DMS114 treated with DMSO at 0.1 percent for 48 hours (cell line): ENCODE measurements around the gene SFMBT2.

Experiments used
- DNase-seq: peaks from one replicate; lab custom pipeline; 2025; ENCODE audit not compliant: unreplicated experiment; lab: John Stamatoyannopoulos, UW

The SFMBT2 gene

DNA sequence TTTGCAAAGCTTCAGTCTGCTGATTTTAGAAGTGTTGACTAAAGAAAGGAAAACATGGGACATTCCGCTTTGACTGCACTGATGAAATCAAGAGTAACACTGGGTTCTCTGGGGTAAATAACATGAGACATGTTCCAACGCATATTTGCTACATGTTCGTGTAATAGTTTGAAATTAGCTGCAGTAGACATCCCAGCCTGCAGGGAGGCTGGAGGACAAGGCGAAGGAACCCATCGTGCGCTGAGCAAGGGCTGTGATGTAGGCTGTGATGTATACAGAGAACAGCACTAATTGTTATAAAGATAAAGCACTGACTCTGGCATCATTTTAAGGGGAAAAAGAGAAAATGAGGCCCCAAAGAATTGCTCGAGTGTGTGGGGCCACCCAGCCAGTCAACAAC is 40.3 kb downstream of the SFMBT2 start:
- DNase-seq: no peak

DNA sequence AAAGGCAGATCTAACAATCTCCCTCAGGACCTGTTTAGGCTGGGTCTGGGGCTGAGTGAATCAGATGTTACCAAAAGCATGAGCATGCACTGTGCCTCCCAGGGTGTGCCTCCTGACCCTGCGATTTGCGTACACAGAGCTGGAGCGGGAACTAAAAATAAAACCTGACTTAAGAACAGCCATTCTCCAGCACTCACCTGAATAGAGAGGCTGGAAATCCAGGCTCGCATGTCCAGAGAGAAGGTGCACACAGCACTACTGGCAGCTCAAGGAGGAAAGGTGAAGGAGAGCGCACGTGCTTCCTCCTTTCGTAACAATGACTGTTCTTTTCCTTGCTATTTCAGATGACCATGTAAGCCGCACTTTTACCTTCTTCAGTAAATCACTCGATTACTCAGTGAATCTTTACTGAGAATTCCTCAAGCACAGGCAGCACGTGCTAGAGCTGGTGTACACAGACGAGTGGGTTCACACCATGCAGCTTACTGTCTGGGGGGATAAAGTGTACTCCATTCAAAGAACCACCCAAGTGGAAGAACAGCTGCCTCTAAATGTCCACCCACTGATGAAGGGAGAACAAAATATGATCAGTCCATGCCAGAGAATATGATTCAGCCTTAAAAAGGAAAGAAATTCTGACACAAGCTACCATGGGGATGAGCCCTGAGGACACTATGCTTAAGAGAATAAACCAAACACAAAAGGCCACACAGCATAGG is 45.6 kb downstream of the SFMBT2 start:
- no peak for DNase-seq

DNA sequence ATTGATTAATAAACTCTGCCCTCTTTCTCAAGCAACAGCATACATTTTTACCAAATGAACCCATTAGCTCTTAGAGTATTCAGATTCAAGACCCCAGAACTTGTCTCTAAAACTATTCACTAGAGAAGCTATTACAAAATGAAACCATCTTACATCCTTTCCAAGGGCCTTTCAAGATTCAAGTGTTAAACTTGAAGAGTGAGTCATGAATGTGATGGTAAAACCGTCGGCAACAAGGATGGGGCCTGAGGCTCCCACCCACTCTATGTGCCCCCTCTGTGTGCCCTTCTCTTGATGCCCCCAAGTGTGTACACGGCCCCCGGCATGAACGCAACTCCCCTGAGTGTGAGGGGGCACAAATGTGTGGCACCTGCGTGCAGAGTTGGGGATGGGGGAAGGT is 46.4 kb downstream of the SFMBT2 start:
- no peak for DNase-seq

DNA sequence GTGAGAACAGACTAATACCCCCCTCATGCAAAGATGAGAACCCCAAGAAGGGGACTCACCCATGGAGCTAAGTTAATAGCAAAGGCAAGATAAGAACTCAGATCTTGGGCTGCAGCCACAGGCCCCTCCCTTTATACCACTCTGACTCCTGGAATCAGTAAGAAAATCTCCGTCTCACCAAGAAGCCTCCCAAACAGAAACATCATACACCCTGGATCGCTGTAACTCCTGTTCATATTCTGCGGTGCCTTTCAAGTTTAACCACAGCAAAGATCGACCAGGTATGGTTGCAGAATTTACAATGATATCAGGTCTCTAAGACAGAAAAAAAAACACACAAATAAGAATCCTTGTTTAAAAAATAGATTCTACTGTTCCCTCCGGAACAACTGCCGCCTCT is 47.1 kb downstream of the SFMBT2 start:
- no peak for DNase-seq

DNA sequence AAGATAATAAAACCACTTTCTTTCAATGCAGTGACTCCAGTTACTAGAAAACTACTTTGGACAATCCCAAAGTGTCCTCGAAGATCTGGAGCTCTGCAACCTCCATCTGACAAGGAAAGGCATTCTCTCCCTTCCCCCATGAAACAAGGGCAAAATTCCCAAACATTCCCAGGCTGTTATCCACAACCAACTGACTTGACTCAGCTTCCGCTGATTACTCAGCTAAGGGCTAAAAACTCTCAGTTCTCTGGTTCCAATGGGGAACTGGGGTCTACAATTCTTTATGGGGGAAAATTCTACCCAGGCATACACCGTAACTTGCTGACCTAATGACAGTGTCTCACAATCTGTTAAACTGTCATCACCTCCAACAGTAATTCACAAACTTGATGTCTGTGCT is 48.4 kb downstream of the SFMBT2 start:
- DNase-seq: no peak

DNA sequence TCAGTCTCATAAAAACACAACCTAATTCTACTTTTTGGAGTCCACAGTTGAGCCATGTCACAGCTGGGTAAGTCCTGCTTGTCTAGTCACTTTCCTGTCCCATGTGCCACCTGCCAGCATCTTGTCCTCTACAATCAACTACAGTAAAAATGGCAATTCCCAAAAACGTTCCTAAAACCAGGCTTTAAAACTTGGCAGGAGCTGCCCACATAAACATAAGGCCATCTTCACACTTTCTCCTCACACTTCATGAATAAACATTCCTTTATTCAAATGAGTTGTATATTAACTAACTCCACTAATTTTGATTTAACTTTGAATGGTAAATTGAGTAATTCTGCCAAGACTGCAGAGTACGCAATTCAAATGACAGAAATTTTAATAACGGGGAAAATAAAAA is 49.5 kb downstream of the SFMBT2 start:
- DNase-seq: no peak

DNA sequence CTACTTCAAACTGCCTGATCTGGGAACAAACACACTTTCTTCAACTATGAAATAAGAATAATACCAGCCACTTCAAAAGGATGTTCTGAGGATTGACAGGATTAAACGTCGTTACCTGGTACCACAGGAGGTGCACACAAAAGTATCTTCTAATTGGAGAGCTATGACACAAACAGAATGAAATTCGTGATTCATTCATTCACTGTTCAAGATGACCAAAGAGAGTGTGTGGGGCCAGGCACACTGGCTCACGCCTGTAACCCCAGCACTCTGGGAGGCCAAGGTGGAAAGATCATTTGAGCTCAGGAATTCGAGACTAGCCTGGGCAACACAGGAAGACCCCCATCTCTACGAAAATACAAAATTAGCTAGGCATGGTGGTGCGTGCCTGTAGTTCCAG is 50.9 kb downstream of the SFMBT2 start:
- DNase-seq: no peak

DNA sequence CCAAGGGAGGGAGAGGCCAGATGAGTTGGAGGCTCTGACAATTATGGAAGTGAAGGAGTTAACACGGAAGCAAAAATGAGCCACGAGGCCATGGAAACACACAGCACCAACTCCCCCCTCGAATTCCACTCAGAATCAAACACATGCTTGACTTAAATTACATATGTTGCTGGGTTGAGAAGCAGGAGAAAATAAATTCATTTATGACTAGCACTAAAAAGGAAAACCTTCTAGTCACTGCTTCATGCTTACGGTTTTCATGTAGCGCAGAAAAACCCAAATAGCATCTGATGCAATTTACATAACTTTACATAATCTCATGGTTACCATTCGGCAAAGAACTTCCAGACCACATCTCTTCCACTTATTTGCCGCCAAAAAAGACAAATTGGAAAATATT is 51.5 kb downstream of the SFMBT2 start:
- DNase-seq: no peak

DNA sequence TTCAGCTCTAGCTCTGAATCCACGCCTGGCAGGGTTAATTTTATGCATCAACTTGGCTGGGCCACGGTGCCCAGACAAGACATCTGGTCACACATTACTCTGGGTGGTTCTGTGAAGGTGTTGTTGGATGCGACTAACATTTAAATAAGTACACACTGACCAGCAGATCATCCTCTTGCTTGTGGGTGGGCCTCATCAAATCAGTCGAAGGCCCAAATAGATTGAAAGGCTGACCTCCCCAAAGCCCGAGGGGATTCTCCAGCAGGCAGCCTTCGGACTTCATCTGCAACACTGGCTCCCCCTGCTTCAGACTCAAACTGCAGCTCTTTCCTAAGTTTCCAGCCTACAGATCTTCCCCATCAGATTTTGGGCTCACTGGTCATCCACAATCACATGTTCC is 53.6 kb downstream of the SFMBT2 start:
- DNase-seq: no peak

DNA sequence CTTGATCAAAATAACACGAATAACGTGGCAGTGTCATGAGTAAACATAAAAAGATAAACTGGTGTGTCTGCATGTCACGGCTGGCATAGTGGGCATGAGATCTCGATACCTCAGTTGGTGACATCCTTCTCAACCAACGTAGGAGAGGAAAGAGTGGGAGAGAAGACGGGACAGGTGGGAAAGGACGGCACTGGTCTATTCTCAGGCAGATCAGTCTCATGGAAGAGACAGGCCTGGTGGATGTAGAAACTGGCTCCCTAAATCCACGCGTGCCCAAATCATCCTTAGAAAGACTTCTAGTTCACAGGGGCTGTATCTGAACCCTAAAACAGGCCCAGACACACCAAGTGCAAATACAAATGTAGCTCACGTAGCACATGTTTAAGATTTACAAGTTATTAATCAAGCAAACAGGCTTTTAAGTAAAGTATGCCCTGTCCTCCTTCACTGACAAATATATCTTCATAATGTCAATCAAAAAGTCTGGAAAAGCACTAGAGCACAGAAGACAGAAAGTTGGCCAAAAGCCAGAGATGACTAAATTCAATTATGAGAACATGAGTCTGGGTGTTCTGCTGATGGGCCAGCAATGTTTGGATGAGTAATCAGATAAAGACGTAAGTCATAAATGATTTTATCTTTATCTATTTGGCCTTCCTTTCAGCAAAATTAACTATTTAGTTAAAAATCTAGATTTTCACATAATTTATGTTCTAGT is 56.3 kb downstream of the SFMBT2 start:
- no peak for DNase-seq

DNA sequence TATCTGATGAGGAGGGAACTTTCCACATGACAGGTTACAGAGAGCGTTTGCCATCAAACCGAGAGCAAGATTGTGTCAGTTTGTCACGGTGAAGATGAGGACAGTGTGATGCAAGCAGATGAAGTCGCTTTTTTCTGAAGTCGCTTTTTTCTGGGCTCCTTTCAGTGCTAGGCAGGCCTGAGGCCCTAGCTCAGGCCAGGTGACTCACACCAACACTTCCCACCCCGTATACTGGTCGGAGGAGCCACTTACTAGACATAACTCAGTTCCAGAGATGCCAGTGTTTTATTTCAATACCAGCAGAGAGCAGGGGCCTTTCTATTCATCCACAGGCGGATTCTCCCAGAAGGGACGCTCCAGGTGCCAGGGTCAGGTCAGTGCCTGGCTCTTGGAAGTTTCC is 58.9 kb downstream of the SFMBT2 start:
- DNase-seq: no peak

DNA sequence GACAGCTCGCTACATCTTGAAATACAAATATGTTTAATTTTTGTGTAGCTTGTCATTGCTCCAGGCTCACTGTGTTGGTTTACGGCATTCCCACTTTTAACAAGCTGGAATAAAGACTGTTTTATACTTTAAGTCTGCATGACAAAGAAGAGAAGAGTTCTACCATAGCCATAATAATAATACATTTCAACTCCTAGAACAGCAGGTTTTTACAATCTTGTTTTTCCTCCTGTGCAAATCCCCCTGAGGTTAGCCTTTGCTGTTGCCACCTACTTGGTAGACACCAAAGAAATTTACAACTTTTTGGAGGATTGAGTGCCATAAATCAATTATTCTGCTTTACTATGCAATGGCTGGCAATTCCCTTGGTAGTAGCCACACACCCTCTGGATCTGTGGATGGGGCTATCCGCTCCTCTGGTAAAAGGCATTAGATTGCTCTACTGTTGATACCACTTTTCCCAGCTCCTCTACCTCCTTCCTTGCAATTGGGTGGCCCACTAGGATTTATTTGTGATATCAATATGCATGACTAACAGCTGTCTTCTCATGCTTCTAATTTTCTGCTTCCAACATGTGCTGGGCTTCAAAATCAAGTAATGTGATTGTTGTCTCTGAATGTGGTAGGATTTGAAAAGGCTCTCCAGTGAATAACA is 60.2 kb downstream of the SFMBT2 start:
- DNase-seq: no peak

DNA sequence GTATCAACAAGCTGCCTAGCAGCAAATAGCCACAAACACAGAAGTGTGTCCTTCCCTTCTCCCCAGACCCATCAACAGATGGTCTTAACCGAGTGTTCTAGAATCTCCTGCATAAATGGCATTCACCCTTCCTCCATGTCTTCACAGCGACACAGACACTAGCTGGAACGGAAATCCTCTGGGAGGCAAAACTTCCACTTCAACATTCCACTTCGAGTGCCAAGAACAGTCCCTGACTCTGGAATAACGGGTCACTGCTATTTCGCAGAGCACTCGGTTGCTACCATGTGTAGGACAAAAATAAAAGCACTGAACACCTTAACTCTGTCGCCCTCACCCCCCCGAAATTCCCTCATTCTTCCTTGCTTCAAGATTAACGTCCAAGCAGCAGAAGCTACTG is 65.1 kb downstream of the SFMBT2 start:
- DNase-seq: no peak

DNA sequence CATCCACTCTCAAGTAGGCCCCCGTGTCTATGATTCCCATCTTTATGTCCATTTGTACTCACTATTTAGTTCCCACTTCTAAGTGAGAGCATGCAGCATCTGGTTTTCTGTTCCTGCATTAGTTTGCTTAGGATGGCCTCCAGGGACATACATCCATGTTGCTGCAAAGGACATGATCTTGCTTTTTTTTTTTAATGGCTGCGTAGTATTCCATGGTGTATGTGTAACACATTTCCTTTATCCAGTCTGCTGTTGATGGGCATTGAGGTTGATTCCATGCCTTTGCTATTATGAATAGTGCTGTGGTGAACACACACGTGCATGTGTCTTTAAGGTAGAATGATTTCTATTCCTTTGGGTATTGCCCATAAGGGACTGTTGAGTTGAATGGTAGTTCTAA is 67.8 kb downstream of the SFMBT2 start:
- no peak for DNase-seq

DNA sequence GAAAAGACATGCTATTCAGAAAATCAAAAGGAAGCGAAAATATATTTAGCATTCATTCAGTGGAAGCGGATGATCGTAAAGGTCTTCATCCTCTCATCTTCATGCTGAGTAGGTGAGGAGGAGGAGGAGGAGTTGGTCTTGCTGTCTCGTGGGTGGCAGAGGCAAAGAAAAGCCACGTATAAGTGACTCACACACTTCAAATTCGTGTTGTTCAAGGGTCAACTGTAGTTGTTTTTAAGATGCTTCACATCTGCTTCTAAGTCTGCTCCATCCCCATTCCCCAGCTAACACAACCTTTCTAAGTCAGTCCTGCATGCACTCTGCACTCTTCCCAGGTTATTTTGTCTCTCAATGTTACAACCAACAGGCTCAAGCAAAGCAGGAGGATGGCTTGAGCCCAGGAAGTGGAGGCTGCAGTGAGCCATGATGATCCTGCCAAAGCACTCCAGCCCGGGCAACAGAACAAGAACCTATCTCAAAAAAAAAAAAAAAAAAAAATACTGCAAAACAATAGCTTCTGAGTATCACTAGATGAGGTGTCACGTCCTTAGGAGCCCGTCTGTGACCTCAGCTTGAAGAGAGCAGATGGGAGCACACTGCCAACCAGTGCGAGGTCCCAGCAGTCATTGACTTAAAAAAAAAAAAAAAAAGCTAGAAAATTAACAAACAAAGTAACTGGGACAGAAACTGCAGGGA is 70.5 kb downstream of the SFMBT2 start:
- no peak for DNase-seq

DNA sequence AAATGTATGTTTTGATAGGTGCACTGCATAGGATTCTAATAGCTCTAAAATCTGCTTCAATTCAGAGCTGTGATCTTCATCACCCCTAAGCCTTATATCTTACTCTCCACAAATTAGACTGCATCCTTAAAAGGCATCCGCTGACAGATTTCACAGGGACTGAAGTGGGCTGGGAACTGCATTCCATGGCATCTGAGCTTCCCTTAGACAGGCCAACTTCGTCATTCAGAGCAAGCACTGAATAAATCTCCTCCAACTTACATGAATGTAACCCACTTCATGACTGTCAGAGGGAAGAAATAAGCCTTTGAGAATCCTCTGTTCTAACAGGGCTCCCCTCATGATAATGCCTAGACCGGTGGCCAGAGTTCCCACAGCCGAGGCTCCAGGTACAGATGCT is 71.3 kb downstream of the SFMBT2 start:
- no peak for DNase-seq

DNA sequence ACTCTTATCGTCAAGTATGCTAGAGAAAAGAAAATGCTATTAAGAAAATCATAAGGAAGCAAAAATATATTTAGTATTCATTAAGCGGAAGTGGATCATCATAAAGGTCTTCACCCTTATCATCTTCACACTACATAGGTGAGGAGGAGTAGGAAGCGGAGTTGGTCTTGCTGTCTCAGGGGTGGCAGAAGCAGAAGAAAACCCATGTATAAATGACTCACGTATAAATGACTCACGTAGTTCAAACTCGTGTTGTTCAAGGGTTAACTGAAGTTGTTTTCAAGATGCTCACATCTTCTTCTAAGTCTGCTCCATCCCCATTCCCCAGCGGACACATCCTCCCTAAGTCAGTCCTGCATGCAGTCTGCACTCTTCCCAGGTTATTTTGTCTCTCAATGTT is 72.4 kb downstream of the SFMBT2 start:
- no peak for DNase-seq

DNA sequence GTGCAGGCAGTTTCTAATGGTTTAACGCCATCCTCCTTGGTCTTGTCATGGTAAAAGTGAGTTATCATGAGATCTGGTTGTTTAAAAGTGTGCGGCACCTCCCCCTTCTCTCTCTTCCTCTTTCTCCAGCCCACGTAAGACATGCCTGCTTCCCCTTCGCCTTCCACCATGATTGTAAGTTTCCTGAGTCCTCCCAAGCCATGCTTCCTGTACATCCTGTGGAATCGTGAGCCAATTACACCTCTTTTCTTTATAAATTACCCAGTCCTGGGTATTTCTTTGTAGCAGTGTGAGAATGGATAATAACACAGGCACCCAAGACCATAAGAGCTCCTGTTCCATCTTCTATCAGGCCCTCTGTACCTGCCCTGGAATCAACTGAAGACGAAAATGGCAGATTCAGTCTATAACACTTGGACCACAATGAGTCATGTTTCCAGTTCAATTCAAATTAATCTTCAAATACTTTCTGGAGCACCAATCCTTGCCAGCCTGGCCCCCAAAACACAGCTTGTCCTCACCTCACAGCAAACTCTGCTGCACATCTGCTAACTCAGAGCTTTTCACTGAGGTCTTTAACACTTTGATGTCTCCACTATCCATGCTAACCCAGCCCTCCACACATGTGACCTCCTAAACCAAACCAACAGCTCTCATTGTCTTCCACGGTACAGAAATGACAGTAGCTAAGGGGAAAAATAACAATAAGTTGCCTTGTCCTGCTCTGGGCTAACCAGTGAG is 73.2 kb downstream of the SFMBT2 start:
- DNase-seq: no peak

DNA sequence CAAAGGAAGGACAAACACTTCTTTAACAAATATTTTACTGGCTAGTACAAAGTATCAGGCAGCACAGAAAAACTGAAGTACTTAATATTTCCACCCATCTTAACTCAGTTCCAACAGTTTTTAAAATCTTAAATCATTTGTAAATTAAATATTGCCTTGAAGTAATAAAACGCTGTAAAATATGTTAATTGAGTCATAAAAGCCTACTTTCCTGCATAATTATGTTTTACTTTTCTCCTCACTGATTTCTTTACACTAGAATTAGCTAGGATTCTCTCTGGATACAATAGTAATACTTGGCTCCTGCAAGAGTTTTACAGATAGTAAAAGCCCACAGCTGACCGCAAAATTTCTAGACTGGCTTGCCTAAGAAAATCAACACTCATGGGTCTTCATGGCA is 74.9 kb downstream of the SFMBT2 start:
- no peak for DNase-seq

DNA sequence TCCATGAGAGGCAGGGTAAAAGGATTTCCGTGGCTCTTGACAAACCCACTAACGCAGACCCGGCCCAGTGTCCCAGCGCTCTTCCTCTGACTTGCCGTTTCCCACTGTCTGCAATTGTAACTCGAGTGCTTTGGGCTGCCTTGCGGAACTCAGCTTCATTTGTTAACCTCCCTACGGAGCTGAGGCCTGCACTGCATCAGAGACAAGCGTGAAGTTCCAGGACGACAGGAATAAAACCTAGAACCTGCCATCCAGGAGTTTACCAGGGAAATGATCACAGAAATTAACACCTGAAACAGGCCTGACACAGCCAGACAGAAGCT is 76.2 kb downstream of the SFMBT2 start:
- DNase-seq: no peak

DNA sequence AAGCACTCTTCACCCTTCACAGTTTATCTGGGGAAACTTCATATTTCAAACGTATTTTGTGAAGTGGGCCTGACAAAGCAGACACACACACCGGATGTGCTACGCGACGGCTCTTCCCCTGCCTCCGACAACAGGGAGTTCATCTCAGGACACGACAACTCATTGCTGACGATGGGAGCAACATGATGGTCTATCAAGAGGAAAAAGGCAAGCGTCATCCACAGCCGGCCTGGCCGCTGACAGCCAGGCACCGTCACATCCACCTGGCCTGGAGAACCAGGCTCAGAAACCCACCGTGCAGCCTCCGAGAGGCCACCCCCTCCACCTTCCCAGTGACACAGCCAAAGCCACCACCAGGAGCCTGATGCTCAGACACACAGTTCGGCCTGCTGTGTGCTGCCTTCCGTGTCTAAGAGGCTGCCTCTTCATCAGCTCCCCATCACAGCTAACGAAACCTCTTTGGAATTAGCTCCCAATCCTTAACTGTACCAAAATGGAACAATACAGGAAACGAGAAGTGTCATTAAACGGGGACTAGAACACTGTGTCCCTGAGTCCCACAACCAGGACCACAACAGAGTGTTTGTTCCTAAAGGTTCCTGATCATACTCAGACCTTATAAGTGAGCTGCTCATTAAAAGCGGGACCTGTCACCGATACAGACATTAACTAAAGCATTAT is 76.7 kb downstream of the SFMBT2 start:
- DNase-seq: no peak
